ENCODE results near the gene ATOH8.

The ATOH8 gene

DNA sequence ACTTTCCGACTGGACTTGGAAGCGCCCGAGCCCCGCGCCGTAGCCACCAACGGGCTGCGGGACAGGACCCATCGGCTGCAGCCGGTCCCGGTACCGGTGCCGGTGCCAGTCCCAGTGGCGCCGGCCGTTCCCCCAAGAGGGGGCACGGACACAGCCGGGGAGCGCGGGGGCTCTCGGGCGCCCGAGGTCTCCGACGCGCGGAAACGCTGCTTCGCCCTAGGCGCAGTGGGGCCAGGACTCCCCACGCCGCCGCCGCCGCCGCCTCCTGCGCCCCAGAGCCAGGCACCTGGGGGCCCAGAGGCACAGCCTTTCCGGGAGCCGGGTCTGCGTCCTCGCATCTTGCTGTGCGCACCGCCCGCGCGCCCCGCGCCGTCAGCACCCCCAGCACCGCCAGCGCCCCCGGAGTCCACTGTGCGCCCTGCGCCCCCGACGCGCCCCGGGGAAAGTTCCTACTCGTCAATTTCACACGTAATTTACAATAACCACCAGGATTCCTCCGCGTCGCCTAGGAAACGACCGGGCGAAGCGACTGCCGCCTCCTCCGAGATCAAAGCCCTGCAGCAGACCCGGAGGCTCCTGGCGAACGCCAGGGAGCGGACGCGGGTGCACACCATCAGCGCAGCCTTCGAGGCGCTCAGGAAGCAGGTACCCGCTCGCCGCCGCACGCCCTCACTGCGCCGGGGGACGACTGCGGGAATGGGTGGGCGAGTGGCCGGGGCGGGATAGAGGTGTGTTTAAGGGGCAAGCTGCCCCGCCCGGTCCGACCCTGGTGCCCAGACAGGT is 713 bp downstream of the ATOH8 start:
- no peak for DNase-seq (ENCODE audit: low read depth)

DNA sequence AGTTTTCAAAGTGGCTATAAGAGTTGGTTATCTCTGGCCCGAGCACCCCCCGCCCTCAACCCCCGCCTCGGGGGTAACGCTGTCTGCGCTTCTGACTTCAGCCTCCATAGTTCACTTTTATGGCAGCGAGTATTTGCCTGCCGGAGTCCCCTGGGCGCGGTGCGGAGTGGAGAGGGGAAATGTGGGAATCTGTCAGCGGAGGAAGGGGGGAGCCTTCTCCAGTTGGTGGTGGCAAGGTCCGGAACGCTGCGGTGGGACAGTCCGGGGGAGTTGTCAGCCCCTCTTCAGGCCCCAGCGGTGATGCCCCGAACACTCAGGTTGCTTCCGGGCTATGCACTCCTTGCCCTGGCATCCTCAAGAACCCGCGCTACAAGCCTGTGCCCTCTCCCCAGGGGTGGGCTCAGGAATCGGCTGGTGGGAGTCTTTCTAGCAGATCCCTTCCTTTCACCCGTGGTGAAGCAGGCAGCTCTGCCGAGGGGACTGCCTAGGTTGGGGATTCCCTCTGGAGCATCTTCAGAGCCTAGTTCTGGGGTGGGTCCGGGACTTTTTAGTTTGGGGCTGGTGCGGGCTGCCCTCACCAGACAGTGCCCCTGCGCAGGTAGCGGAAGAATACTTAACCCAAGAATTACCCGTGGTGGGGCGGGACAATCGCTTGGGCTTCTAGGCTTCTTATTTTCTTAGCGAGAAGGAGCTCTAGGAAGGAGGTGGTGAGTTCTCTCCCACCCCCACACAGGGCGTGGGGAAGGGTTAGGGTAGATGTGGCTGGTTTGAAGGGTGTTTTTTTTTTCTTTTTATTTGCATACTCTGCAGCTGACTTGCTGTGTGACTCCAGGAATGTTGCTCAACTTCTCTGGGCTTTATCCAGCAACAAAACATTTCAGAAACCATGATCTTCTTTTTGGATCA is 1.6 kb downstream of the ATOH8 start:
- no peak for DNase-seq (ENCODE audit: low read depth)

GRCh38 chr2:85756195-85756594 is 2.4 kb downstream of the ATOH8 start:
- no peak for DNase-seq (ENCODE audit: low read depth)

DNA sequence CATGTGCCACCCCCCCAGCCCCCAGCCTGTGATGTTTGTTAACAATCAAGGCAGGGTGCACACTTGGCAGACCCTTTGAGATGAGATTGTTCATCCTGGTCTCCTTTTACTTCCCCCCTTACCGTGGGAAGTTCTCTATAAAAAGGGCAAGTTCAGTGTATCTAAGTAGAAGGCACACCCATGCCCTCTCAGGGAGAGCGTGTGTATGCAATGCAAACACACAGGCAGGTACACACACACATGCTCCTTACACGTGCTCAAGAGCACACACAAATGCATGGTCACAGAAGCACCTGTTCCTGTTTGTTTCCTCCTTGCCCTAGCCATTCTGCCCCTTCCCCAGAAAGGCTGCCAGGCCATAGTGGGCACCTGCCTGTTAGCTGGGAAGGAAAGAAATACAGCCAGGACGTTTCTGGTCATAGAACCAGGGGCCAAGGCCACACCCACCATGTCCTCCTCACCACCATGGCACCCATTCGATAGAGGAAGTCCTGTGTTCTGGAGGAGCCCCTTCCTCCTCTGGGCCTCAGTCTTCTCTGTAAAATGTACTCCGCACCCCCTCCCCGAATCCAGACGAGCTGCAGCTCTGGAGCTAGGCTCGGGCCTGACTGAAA is 3.1 kb downstream of the ATOH8 start:
- no peak for DNase-seq (ENCODE audit: low read depth)

GRCh38 chr2:85757860-85758259 is 4.1 kb downstream of the ATOH8 start:
- DNase-seq (ENCODE audit: low read depth) = no peak

GRCh38 chr2:85758361-85759256 is 4.8 kb downstream of the ATOH8 start:
- no peak for DNase-seq (ENCODE audit: low read depth)

DNA sequence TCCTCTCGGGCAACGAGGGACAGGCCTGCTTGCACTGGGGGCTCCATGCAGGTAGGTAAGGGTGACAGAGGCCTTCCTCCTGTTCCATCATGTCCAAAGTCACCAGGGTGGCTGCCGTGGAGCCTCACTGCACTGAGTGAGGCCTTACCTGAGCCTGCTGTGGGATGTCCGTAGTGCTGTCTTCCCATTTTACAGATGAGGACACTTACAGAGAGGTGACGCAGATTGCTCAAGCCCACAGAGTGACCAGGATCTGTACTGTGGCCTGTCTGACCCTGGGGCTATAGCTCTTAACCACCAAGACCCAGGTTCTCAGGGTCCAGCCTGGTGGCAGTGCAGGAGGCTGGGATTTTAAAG is 5.4 kb downstream of the ATOH8 start:
- DNase-seq (ENCODE audit: low read depth) = no peak

- DNase-seq (ENCODE audit: low read depth) = no peak
Observed at GRCh38 chr2:85760371-85760770, 6.6 kb downstream of the ATOH8 start.

- no peak for DNase-seq (ENCODE audit: low read depth)
Observed at GRCh38 chr2:85760872-85761271, 7.1 kb downstream of the ATOH8 start.

DNA sequence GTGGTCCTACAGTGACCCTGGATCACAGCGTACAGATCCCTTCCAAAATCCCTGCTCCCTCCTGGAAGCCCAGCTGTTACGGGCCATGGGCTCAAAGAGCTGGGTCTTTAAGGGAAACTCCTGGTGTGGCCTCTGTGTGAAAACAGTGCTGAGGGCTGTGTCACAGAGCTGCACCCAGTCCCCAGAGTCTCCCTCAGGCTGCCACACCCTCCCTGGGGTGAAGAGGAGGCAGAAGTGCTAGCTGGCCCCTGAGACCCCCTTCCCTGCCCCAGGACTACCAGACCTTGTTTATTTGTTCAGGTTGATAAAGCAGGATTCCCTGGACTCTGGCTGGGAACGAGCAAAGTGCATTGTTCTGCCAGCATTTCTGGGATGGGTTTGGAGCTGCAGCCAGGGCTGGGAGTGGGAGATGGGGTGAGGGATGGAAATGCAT is 7.7 kb downstream of the ATOH8 start:
- no peak for DNase-seq (ENCODE audit: low read depth)

GRCh38 chr2:85761946-85762345 is 8.2 kb downstream of the ATOH8 start:
- no peak for DNase-seq (ENCODE audit: low read depth)

DNA sequence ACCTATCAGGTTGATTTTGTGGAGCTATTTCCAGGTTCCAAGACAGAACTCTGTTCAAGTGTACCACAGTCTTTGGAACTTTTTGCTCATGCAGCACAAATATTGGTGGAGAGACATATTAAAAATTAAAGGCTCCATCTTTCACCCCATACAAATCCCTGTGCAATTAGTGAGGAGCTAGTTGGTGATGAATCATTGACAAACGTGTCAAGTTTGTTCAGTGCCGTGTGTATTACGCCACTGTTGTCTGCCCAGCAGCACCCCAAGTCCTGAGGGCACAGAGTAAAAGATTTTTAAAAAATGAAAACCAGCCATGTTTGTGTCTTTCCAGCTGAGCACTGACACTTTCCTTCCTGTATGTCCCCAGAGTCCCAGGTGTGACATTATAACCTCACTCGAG is 9.3 kb downstream of the ATOH8 start:
- no peak for DNase-seq (ENCODE audit: low read depth)

- DNase-seq (ENCODE audit: low read depth) = no peak
Observed at GRCh38 chr2:85763831-85764230, 10.0 kb downstream of the ATOH8 start.

- DNase-seq (ENCODE audit: low read depth) = no peak
Observed at GRCh38 chr2:85765081-85765731, 11.4 kb downstream of the ATOH8 start.

GRCh38 chr2:85766229-85766628 is 12.4 kb downstream of the ATOH8 start:
- DNase-seq (ENCODE audit: low read depth) = no peak

DNA sequence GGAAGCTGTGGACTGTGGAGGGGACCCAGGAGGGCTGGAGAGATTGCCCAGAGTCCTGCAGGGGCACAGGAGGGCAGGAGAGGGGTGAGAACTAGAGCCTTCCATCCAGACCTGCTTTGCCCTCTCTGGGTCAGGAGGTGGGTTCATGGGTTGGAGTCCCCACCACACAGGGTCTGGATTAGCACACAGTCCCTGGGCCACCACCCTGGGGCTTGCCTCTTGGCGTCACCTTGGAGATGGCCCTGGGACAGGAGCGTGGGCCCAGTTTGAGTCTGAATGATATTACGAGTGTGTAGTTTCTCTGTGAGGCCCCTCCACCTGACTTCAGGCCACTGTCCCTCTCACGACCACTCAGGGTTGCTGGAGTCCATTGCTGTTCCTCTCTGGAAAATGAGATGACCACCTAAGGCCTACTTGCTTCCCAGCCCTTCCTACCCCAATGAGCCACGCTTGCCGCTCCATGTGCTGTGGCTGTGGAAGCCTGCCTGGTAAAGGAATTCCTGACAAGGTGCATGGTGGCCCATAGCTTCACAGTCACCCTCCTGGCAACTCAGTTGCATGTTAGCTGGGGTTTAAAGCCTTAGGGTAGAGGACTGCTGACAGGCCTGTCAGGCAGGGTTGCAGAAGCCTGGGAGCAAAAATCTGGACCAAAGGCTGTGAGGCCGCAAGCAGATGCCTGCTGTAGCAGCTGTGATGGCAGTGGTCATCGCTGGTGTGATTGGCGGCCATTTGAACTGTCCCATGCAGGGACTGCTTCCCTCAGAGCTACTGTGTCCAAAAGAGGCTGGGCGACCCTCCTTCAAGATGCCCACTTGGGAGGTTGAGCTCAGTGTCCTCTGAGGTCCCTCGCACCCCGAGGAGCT is 14.2 kb downstream of the ATOH8 start:
- DNase-seq (ENCODE audit: low read depth) = no peak

GRCh38 chr2:85768713-85769112 is 14.9 kb downstream of the ATOH8 start:
- DNase-seq (ENCODE audit: low read depth) = no peak

DNA sequence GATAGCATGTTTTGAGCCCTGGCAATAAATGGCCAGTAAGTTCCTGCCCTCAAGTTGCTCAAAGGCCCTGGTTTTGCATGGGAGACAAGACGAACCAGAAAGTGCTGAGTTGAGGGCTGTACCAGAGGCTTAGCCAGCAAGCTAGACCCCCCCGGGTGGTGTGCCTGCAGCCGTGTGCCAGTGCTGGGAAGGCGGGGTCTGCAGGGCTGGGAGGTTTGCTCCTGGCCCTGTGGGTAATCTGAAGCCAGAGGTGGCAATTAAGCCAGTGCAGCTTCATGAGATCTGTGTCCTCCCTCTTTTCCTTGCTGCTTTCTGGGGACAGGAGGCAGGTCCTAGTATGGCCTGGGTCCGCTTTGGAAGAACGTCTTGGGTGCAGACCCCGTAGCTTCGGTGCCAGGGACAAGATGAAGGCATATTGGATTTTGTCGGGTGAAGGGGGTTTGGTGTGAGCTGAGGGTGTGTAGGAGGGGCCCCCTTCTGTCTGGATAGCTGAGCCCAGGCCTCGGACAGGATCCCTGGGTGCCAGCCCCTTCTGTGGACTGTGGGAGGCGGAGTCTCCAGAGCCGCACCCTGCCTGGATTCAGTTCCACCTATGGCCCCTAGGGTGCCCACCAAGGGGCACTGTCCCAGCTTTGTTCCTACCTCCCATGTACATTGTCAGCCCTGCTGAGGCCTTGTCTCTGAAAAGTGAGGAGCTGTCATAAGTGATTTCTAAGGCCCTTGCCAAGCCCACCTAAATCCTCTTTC is 15.6 kb downstream of the ATOH8 start:
- no peak for DNase-seq (ENCODE audit: low read depth)

DNA sequence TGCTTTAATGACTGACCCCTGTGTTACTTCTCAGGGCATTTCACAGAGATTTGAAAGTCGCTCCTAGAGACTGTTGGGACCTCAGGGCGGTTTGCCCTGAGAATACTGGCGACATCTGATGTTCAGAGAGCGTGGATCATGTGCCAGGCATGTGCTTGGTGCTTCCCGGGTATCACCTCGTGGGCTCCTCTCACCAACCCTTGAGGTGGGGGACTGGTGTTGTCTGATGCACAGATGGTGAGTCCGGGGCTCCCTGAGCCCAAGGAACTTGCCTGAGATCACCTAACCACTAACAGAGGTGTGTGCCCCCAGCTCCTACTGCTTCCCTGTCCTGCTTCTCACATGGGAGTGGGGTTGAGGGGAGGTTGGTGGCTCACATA is 16.2 kb downstream of the ATOH8 start:
- no peak for DNase-seq (ENCODE audit: low read depth)

DNA sequence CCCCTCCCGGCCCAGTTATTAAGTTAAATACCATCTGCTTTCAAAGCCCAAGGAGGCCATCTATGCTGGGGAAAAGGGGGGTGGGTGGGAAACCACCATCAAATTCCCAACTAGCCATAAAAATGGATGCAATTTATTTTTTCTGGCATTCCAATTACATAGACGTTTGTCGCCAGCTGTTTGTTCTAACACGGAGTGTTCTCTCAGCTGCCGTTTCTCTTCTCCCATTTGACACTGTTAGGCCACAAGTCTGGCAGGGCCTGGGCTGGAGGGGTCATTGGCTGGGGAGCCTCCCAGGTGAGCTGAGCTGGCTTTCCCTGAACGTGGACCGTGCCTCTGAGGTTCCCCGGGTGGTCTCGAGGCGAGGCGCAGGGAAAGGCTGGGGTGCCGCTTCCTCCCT is 16.6 kb downstream of the ATOH8 start:
- no peak for DNase-seq (ENCODE audit: low read depth)
